HG02840 (cell line): ENCODE results near the gene PTPRR.

ENCODE experiments used
- ATAC-seq: cut with Tn5 transposase; IDR thresholded peaks from one replicate; pipeline ENCODE4 v1.9.1; 2021; ENCODE audit warnings: mild to moderate bottlenecking, moderate library complexity, moderate number of reproducible peaks; ENCODE audit not compliant: unreplicated experiment, low FRiP score

The PTPRR gene

DNA sequence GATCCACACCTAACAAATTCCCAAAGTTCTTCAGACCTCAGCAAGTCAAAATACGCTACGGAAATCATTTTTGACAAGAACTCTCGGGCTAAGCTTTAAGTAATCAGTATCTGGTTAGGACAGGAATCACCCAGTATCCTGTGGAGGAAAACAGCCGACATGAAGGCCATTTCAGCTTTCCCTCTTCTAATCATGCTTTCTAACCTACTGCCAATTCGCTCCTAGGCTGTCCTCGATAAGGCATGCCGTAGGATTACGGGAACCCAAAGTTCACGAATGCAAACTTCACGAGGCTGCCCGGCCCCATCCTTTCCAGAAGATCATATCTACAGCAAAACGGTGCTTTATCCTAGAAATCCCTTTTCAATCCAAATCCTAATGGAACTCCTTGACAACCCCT, 201.5 kb downstream of the PTPRR start:
- ATAC-seq, result no peak

DNA sequence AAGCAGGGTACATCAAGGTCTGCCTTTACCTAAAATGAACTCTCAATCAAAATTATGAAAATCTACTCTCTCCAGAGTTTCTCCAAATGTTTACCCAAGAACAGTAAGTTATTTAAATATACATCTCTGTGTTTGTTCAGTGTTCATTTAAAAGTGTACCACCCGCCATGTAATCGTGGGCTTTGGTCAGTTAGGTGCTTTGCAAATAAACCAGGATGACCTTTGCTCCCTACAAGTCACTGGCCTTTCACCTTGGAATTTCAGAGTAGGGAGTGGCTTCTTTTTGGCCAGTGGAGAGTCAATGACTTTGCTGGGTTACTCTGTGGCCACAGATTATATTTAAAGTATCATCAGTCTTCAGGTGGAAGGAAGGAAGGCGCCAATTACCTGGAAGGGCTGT, 208.7 kb downstream of the PTPRR start:
- ATAC-seq, result no peak

DNA sequence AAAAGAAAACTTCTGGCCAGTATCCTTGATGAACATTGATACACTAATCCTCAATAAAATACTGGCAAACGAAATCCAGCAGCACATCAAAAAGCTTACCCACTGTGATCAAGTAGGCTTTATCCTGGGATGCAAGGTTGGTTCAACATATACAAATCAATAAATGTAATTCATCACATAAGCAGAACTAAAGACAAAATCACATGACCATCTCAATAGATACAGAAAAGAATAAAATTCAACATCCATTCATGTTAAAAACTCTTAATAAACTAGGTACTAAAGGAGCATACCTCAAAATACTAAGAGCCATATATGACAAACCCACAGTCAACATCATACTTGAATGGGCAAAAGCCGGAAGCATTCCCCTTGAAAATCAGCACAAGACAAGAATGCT, 211.5 kb downstream of the PTPRR start:
- ATAC-seq, result no peak

DNA sequence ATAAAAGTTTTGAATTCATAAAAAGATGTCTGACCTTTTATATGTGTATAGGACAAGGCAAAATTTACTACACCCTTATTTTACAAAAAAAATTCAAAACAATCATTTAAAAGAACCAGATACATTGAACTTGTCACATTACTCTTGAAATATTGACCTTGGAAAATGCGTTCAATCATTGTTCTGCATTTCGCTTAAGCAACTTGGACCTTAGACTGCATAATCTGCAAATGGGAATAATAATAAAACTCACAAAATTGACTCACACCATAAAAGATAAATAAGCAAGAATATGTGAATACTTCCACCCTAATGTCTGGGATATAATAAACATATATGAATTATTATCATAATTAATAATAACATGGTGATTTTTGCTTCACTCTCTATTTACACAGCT, 213.9 kb downstream of the PTPRR start:
- ATAC-seq, result no peak

DNA sequence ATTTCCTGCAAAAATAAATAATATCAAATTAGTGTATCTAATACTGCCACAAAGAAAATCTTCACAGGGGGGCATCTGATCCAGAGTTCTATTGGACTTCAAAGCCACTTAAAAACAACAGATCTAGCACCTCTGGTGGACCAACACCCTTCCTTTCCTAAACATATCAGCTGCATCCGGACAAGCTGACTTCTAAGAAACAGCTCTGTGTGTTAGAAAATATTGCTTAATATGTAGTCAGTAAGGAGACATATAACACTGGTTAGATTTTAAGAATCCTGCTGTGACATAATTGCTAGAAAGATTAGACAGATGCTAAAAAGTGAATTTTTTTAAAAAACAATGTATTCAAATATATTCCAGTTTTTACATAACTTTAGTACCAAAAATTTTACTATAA, 222.2 kb downstream of the PTPRR start:
- ATAC-seq, result no peak

DNA sequence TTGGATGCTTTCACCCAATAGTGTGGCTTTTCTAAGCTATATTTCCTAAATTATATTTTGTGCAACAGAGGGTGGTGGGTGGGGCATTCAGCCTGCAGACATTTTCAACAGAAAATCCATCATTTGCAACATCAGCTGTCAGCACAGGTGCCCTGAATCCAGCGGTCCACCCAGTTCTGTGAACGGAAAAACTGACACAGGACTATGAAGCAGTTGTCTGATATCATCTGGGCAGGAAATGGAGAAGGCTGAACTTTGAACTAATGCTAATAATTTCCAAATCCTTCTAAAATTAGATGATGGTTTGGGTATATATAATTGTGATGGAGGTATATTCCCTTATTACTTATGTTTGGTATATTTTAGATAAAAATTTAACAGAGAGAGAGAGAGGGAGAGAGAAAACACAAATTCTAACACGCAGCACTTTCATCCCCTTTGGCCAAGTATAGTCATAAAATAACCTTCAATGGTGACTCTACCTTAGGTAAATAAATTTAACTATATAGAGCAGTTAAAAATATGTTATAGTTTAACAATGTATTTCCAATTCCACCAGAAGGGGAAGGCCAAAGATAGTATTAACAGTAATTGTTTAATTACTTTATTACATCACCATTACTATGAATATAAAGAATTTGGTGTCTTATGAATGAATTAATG, 225.0 kb downstream of the PTPRR start:
- ATAC-seq, result no peak

DNA sequence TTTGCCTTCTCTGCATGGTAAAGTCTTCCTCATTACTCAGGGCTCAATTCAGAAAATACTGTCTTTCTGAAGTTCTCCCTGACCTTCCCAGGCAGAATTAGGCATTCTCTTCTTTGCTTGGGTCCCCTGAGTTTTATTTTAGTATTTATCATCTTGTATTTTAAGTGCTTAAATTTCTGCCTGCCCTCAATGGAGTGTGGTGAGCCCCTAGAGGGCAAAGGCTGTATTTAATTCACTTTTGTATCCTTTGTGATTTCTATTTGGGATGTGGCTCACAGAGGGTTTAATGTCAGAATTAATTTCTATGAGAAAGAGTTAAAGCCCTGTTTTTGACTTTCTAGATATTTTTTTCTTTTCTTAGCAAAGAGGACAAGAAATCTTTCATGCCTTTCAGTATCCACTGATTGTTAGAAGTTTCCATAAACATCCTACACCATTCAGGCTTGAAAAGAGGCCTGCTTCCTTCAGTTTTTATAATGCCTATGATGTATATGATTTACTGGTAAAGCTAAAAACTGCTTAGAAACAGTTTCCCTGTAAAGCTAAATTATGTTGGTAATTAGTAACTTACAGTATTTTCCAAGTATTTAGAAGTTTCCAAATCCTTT, 227.8 kb downstream of the PTPRR start:
- ATAC-seq, result no peak

DNA sequence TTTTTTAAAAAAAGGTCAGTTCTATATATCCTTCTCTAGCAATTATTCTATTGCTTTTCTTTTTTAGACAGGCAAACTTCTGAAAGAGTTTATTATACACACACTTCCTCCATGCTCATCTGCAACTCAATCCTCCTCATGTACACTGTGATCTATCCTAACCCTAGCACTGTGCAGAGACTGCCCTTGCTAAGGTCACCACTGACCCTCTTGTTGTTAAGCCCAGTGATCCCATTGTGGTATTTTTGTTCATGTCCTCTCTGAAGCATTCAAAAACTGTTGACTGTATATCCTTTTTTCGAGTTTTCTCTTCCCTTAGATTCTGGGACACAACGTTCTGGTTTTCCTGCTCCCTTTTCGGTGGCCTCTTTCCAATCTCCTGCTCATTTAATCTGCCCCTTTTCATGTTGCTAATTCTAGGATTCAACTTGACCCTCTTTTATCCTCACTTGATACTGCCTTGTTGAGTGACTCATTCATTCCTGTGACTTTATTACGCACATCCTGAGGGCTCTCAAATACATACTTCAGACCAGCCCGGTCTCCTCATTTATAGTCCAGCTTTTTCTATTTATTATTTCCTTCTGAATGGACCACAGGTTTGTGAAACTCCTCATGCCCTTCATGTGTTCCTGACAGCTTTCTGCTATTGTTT, 229.4 kb downstream of the PTPRR start:
- no peak for ATAC-seq

DNA sequence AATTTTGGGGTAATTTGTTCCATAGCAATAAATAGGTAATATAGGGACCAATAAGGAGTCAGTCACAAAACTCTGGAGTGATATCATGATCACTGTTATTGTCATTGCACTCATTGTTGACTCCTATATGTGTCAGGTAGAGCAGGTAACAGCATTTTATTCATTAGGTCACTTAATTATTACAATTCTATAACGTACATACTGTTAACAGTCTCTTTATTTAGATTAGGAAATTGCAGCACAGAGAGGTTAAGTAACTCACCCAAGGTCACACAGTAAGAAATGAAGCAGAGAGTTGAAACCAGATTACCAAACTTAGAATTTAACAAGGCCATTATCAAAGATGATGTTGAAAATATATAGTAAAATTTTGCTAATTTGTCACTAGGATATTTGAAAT, 233.6 kb downstream of the PTPRR start:
- ATAC-seq, result no peak

DNA sequence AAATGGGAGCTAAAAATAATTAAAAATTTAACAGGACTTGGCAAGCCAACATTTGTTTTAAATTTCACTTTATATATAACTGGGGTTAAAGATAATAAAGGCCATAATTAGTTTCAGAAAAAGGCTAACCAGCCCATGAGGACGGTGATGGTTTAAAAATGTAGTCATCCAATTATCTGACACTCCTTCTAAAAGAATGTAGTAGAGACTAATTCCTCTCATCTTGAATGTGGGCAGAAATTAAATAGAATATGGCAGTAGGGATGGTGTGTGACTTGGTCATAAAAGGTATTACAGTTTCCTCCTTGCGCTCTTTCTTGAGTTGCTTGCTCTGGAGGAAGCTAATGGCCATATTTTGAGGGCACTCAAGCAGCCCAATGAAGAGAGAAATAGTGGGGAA, 234.2 kb downstream of the PTPRR start:
- no peak for ATAC-seq

DNA sequence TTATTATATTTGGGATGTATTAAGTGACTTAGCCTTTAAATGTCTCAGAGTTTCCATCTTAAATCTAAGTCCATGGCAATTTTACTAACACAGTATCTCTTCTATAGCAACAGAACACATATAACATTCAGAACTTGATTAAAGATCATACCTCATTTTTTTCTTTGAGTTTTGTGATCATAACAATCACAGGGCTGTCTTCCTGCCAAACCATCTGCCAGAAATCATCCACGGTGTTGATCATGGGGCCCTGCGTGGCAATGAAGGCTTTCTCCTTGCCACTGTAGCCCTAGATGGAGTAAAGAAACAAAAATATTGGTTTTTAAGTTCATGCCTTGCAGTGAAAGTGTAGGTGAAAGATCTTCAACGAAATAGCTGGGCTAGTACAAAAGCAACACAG, 236.6 kb downstream of the PTPRR start:
- no peak for ATAC-seq

DNA sequence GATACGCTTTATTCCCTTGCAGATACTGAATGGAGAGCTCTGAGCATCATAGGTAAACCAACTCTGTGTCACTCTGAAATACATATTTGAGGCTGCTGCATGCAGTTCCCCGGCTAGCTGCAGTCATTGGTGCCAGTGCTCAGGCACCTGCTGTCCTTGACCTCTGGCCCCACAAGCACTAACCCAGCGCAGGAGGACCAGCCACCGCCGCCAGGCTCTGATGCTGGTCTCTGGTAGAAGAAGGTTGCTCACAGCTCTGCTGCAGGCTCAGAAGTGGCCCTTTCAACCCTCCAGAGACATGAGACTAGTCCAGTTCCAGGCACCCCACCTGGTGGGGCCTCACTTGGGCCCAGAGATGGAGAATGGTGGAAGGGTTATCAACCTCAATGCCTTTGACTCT, 248.8 kb downstream of the PTPRR start:
- ATAC-seq, result no peak

DNA sequence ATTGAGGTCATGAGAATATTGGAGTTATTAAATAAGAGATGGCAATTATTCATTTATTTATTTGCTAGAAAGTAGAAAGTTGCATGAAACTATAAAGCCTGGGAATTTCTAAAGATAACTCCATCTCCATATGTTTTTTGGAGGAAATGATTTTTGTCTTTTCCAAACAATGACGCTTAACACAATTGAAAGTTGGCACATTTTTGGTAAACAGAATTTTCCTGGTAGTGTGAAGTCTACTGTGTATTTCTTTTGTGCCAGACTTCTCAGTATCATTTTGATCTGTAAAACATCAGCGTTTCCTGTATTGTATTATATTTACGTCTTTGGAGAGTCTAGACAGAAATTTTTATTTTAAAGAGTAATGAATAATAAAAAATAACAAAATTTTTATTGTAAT, 249.6 kb downstream of the PTPRR start:
- ATAC-seq, result no peak

DNA sequence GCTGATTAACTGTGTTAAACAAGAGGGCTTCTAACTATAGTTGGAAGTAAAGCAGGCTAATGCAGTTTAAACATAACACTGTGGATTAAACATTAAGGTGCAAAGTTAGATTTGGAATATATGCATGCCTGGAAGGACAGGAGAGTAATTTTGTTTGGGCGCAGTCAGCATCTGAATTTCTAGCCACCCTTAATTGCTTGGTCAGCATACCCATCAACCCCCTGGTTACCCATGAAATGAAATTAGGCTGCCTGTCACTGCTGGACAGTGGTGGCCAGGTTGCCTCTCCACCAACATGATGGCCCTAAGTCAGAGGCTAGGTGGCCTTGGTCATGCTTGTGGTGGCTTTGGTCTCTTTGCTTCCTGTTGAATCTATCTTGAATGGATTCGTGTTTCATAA, 253.3 kb downstream of the PTPRR start:
- ATAC-seq, result no peak

DNA sequence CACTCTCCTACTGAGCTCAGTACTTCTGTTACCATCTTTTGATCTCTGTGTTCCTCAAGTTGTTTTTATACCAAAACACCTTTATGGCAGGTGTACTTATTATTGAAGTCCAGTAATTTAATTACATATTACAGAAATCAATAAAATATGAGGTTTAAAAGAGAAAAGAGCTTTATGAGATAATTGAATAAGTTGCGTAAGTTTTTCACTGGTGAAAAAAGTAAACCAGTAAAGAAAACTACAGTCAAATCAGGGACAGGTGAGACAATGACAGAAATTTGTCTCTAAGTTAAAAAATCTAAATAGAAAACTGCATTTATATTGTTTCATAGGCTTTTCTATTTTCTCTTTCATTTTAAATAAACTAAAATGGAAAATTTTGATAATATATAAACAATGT, 254.2 kb downstream of the PTPRR start:
- ATAC-seq, result no peak

DNA sequence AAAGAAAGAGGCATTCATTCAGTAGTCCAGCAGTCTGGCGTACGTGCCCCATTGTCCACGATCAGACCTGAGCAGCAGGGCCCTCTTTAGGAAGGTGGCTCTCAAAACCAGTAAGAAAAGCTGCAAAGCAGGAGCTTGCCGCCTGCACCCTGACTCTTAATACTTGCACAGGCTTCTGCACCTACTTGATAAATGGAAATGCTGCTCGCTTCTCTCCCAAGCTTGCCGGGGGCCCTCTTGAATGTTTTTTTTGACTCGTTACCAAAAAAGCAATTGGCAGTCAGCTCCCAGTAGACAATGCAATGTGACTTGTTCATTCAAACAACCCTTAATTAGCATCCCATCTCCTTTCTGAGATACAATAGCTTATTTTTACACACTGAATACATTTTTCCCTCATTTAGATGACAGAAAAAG, 256.1 kb downstream of the PTPRR start:
- no peak for ATAC-seq

DNA sequence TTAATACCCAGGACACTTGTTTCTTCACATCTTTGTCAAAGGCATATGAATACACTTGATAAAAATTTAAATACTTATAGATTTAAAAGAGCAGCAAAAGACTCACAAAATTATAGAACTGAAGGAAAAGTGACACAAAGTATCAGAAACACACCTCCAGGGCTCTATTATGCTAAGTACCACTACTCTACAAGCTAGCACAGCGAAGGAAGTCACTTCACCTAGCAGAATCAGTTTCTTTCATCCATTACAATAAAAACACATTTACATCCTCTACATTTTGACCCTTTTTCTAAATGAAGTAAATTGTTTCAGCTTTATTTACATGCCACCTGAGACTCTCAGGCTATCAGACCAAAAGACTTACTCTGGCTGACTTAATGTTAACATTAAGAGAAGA, 256.7 kb downstream of the PTPRR start:
- no peak for ATAC-seq

DNA sequence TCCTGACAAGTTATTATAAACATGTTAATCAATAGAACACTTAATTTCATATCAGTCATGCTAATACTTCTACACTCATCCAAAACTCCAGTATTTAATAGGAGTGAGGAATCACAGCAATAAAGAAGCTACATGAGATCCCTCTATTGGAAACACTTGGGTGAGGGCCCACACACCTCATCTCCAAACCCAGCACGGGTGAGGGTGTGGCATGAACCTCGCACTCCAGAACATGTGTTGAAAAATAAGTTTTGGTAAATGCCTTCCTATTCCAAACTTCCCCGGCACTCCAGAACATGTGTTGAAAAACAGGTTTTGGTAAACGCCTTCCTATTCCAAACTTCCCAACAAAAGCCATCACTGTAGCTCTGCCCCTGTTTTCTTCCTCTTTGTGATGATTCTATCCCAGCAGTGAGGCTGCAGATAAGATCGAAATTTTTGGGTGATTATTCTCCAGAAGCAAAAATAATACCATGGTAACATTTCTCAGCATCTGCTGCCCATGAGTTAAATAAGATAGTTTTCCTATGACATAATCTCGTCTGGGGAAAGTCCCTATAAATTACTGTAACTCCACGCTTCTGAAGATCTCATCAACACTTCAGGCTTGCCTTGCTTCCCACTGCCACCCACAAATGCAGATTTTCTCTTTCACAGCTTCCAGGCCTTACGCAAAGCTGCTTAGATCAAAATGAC, 258.9 kb downstream of the PTPRR start:
- ATAC-seq, result no peak

DNA sequence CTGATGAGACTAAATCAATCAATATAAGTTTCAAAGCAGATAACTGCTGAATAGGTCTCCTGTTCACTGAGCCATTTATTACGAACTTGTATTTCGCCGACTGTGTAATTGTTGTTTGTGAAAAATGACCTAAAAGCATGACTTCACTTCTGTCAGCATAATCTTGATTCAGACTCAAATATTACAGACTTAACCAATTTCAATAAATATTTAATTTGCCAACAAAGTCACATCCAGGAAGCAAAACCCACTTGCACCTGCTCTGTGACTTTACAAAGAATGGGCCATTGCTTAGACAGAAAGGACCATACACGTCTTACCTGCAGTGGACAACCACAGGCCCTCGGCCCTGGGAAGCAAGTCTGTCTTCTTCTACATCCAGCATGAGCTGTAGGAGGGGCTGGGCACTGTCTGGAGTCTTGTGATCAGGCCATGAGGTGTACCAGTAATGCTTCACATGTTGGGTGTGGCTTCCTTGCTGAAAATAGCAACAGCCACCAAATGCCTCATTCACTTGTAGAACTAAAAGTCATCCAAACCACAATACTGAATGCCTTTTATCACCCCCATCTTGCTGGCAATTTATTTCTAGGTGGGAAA, 259.8 kb downstream of the PTPRR start:
- no peak for ATAC-seq

DNA sequence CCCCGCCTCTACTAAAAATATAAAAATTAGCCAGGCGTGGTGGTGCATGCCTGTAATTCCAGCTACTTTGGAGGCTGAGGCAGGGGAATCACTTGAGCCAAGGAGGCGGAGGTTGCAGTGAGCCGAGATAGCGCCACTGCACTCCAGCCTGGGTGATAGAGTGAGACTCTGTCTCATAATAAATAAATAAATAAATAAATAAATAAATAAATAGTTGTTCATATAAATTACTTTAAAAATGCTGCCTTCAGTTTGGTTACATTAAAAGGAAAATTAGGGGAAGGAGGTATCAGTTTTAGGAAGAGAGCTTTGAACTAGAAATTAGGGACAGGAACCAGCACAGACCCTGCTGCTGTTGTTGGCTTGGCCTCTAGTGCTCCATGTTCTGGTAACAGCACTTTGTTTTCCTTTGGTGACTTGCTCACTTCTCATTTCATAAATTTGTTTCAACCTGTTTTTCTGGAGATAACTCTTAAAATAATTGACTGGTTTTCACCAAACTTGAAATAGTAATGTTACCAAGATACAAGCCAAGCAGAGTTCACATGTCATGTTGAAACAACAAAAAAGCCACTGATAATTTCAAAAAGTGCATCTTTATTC, 260.4 kb downstream of the PTPRR start:
- ATAC-seq, result no peak
